ENCODE data around the gene COBL. TPM values are rescaled to one million over a fixed set of nuclear protein-coding genes. Genes with fewer than 3 reads are reported as not detected.

COBL gene
- total and polyA plus RNA-seq, 10 of the 15 experiments (the other 5 are each of a cell fraction or from before 2014, with no cell fraction given), result 0.21 TPM; not detected in 9

GRCh38 chr7:51210766-51211165, 105.8 kb downstream of the COBL start:
- no TSS peak for BruUV-seq (replicated peaks)
- H3K27ac ChIP-seq (ENCODE audit: control insufficient read depth, insufficient read depth), result no peak overlapping the region
- intact Hi-C loops (cut with micrococcal nuclease; ENCODE audit: unreplicated experiment) (no loop called here), in situ Hi-C loops (cut with MboI) (no loop called here)
- H3K4me3 ChIP-seq, result no peak overlapping the region
- no peaks in the 10 kb centered on the region for H3K4me1 ChIP-seq (ENCODE audit: control insufficient read depth, insufficient read depth, low read length)
- H3K79me2 ChIP-seq (ENCODE audit: control insufficient read depth, insufficient read depth, low read length), result no peaks in the 10 kb centered on the region
- POLR2A ChIA-PET, result no interaction called here
- H4K20me1 ChIP-seq (ENCODE audit: control insufficient read depth, insufficient read depth), result no peaks in the 10 kb centered on the region
- H2AFZ ChIP-seq (ENCODE audit: control insufficient read depth, low read depth, low read length), result no peak overlapping the region
- no peaks in the 10 kb centered on the region for H3K9me3 ChIP-seq (replicated peaks; ENCODE audit: control insufficient read depth, insufficient read depth, low read length)
- 24% methylated on average over 3 of the region's 3 CpGs for WGBS (ENCODE audit: insufficient coverage, insufficient replicate concordance, low lambda C conversion rate, missing lambda C conversion rate)
- H3K27me3 ChIP-seq (replicated peaks in 1 of 2; ENCODE audit: control insufficient read depth in 2 of 2, insufficient read depth in 2 of 2, low read length in 1 of 2), result no peaks in the 10 kb centered on the region
- DNase-seq (ENCODE audit: low read depth, low spot score) (no peak), FAIRE-seq (no peak), ATAC-seq (no peak)
- no peak overlapping the region for H3K9ac ChIP-seq (ENCODE audit: control insufficient read depth, insufficient read depth, low read length)
- CTCF ChIA-PET, result no interaction called here
- RAD21 ChIA-PET (ENCODE audit: unreplicated experiment), result interaction anchor here (1.1 kb wide), 1 partner anchor 48 kb away, joined by 3 read pairs; no protein-coding TSS in a partner anchor
- TF ChIP-seq CHD2 (IDR thresholded peaks at IDR 0.05; ENCODE audit: borderline replicate concordance, low read depth, low read length), result no peak
- TF ChIP-seq JUND (IDR thresholded peaks at IDR 0.05; ENCODE audit: low read depth, low read length), result no peak
- TF ChIP-seq BHLHE40 (IDR thresholded peaks at IDR 0.05; ENCODE audit: borderline replicate concordance in 1 of 2, low read depth in 2 of 2, low read length in 1 of 2), result no peak
- no peak overlapping the region for H3K4me2 ChIP-seq (ENCODE audit: control insufficient read depth, insufficient read depth)
- H3K36me3 ChIP-seq (ENCODE audit: control insufficient read depth in 2 of 2, insufficient read depth in 2 of 2, low read length in 1 of 2), result no peaks in the 10 kb centered on the region
- SMC1A ChIA-PET (ENCODE audit: uncharacterized antibody, unreplicated experiment), result no interaction called here

GRCh38 chr7:51209426-51209825, 107.2 kb downstream of the COBL start:
- ChIA-PET POLR2A (no interaction called here), SMC1A (ENCODE audit: uncharacterized antibody, unreplicated experiment) (no interaction called here), CTCF (no interaction called here), RAD21 (ENCODE audit: unreplicated experiment) (no interaction called here)
- Histone ChIP-seq H3K36me3 (ENCODE audit: control insufficient read depth in 2 of 2, insufficient read depth in 2 of 2, low read length in 1 of 2) (no peaks in the 10 kb centered on the region), H3K9ac (ENCODE audit: control insufficient read depth, insufficient read depth, low read length) (no peak overlapping the region), H3K4me1 (ENCODE audit: control insufficient read depth, insufficient read depth, low read length) (no peaks in the 10 kb centered on the region), H4K20me1 (ENCODE audit: control insufficient read depth, insufficient read depth) (no peaks in the 10 kb centered on the region), H3K4me2 (ENCODE audit: control insufficient read depth, insufficient read depth) (no peak overlapping the region), H3K79me2 (ENCODE audit: control insufficient read depth, insufficient read depth, low read length) (no peaks in the 10 kb centered on the region), H3K4me3 (no peak overlapping the region), H3K9me3 (replicated peaks; ENCODE audit: control insufficient read depth, insufficient read depth, low read length) (no peaks in the 10 kb centered on the region), H3K27ac (ENCODE audit: control insufficient read depth, insufficient read depth) (no peak overlapping the region), H3K27me3 (replicated peaks in 1 of 2; ENCODE audit: control insufficient read depth in 2 of 2, insufficient read depth in 2 of 2, low read length in 1 of 2) (no peaks in the 10 kb centered on the region), H2AFZ (ENCODE audit: control insufficient read depth, low read depth, low read length) (no peak overlapping the region)
- ATAC-seq (no peak), DNase-seq (ENCODE audit: low read depth, low spot score) (no peak), FAIRE-seq (no peak)
- WGBS (ENCODE audit: insufficient coverage, insufficient replicate concordance, low lambda C conversion rate, missing lambda C conversion rate), result 36% methylated on average over 6 of the region's 6 CpGs
- no TSS peak for BruUV-seq (replicated peaks)
- in situ Hi-C loops (cut with MboI), result no loop called here
- no peak for TF ChIP-seq PAX8 (IDR thresholded peaks at IDR 0.05)
- no peak for TF ChIP-seq RAD51 (IDR thresholded peaks at IDR 0.05)
- no peak for TF ChIP-seq YY1 (IDR thresholded peaks at IDR 0.05; ENCODE audit: low read depth, low read length)
- TF ChIP-seq TCF3 (IDR thresholded peaks at IDR 0.05; ENCODE audit: borderline replicate concordance, insufficient read depth, low read depth, low read length), result no peak
- TF ChIP-seq WRNIP1 (IDR thresholded peaks at IDR 0.05; ENCODE audit: borderline replicate concordance, low read depth, low read length), result no peak
- no peak for TF ChIP-seq PBX3 (IDR thresholded peaks at IDR 0.05; ENCODE audit: insufficient replicate concordance, low read depth, low read length)
- no peak for TF ChIP-seq JUND (IDR thresholded peaks at IDR 0.05; ENCODE audit: low read depth, low read length)
- TF ChIP-seq RAD21 (IDR thresholded peaks at IDR 0.05; ENCODE audit: insufficient read depth, low read depth, low read length), result no peak
- no peak for TF ChIP-seq SIN3A (IDR thresholded peaks at IDR 0.05; ENCODE audit: low read depth, low read length)
- no peak for TF ChIP-seq EP300 (IDR thresholded peaks at IDR 0.05; ENCODE audit: borderline replicate concordance in 1 of 2, control insufficient read depth in 1 of 2, low read depth in 2 of 2, low read length in 2 of 2)
- intact Hi-C loops (cut with micrococcal nuclease; ENCODE audit: unreplicated experiment), result no loop called here

Measured in GM12878 (cell line).